ENCODE measurements around the gene SRA1. TPM values are rescaled to one million over a fixed set of nuclear protein-coding genes. Genes with fewer than 3 reads are reported as not detected.

The SRA1 gene

Small RNAs within 50 kb of the gene (small RNA-seq; reads per million reads assigned to genes)
- gene RF00279 (ENCODE audit: insufficient read depth): not detected
- not detected for gene RF00443 (ENCODE audit: insufficient read depth)
